ENCODE measurements around the gene CACNB2. TPM values are rescaled to one million over a fixed set of nuclear protein-coding genes. Genes with fewer than 3 reads are reported as not detected.

The CACNB2 gene
- polyA plus RNA-seq, 1 of the 3 experiments (the other 2 are of a cell fraction) = 0.74 TPM

GRCh38 chr10:18164093-18164492, 23.9 kb downstream of the CACNB2 start:
- ChIA-PET POLR2A (no interaction called here), CTCF (no interaction called here)
- Histone ChIP-seq H3K4me2 (0 out of 2 replicates have a peak overlapping the region, but pooled peaks have one; percentile 46), H4K20me1 (ENCODE audit: insufficient read depth) (no peaks in the 10 kb centered on the region), H3F3A (replicated peaks; ENCODE audit: insufficient read depth) (peaks cover 14% of the 10 kb centered on the region), H3K27me3 (ENCODE audit: insufficient read depth) (no peaks in the 10 kb centered on the region), H3K36me3 (replicated peaks in 1 of 2; ENCODE audit: control insufficient read depth in 1 of 2, insufficient read depth in 2 of 2, low read length in 1 of 2) (no peaks in the 10 kb centered on the region), H3K9me3 (no peaks in the 10 kb centered on the region), H3K4me3 (ENCODE audit: low read depth in 2 of 2, low read length in 1 of 2) (peak overlapping the region in 1 of 2 experiments; percentile 5; a peak in 1 of 4 replicates), H3K9me2 (no peaks in the 10 kb centered on the region), H2AFZ (ENCODE audit: low read depth) (0 out of 2 replicates have a peak overlapping the region, but pooled peaks have one; percentile 12), H3K4me1 (ENCODE audit: control insufficient read depth in 1 of 2, insufficient read depth in 2 of 2, low read depth in 1 of 2, low read length in 1 of 2) (peaks cover 5 to 23% of the 10 kb centered on the region in 2 experiments), H3K79me2 (ENCODE audit: insufficient read depth) (no peaks in the 10 kb centered on the region), H3K9ac (no peak overlapping the region), H3K27ac (ENCODE audit: low read depth in 2 of 2, low read length in 1 of 2) (peak overlapping the region; percentile 64 to 79)
- WGBS (ENCODE audit: low lambda C conversion rate) = 59% methylated on average over 4 of the region's 4 CpGs
- TF ChIP-seq TCF12 (IDR thresholded peaks at IDR 0.05) (no peak), RCOR1 (IDR thresholded peaks at IDR 0.05; ENCODE audit: low read length) (no peak), TEAD4 (IDR thresholded peaks at IDR 0.05; ENCODE audit: borderline replicate concordance, insufficient read depth) (no peak), USF1 (IDR thresholded peaks at IDR 0.05; ENCODE audit: borderline replicate concordance, low read depth) (no peak), TAF1 (IDR thresholded peaks at IDR 0.05; ENCODE audit: borderline replicate concordance, low read depth, low read length) (no peak), RAD21 (IDR thresholded peaks at IDR 0.05; ENCODE audit: low read length) (no peak), RXRA (IDR thresholded peaks at IDR 0.05; ENCODE audit: borderline replicate concordance, low read depth) (no peak), MXI1 (IDR thresholded peaks at IDR 0.05; ENCODE audit: low read depth, low read length) (no peak)
- TF ChIP-seq, protein P1, sequence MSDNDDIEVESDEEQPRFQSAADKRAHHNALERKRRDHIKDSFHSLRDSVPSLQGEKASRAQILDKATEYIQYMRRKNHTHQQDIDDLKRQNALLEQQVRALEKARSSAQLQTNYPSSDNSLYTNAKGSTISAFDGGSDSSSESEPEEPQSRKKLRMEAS (IDR thresholded peaks at IDR 0.05; ENCODE audit: low read depth) = no peak
- TF ChIP-seq, protein P2, sequence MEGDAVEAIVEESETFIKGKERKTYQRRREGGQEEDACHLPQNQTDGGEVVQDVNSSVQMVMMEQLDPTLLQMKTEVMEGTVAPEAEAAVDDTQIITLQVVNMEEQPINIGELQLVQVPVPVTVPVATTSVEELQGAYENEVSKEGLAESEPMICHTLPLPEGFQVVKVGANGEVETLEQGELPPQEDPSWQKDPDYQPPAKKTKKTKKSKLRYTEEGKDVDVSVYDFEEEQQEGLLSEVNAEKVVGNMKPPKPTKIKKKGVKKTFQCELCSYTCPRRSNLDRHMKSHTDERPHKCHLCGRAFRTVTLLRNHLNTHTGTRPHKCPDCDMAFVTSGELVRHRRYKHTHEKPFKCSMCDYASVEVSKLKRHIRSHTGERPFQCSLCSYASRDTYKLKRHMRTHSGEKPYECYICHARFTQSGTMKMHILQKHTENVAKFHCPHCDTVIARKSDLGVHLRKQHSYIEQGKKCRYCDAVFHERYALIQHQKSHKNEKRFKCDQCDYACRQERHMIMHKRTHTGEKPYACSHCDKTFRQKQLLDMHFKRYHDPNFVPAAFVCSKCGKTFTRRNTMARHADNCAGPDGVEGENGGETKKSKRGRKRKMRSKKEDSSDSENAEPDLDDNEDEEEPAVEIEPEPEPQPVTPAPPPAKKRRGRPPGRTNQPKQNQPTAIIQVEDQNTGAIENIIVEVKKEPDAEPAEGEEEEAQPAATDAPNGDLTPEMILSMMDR (IDR thresholded peaks at IDR 0.05) = no peak
- TF ChIP-seq, protein P3, sequence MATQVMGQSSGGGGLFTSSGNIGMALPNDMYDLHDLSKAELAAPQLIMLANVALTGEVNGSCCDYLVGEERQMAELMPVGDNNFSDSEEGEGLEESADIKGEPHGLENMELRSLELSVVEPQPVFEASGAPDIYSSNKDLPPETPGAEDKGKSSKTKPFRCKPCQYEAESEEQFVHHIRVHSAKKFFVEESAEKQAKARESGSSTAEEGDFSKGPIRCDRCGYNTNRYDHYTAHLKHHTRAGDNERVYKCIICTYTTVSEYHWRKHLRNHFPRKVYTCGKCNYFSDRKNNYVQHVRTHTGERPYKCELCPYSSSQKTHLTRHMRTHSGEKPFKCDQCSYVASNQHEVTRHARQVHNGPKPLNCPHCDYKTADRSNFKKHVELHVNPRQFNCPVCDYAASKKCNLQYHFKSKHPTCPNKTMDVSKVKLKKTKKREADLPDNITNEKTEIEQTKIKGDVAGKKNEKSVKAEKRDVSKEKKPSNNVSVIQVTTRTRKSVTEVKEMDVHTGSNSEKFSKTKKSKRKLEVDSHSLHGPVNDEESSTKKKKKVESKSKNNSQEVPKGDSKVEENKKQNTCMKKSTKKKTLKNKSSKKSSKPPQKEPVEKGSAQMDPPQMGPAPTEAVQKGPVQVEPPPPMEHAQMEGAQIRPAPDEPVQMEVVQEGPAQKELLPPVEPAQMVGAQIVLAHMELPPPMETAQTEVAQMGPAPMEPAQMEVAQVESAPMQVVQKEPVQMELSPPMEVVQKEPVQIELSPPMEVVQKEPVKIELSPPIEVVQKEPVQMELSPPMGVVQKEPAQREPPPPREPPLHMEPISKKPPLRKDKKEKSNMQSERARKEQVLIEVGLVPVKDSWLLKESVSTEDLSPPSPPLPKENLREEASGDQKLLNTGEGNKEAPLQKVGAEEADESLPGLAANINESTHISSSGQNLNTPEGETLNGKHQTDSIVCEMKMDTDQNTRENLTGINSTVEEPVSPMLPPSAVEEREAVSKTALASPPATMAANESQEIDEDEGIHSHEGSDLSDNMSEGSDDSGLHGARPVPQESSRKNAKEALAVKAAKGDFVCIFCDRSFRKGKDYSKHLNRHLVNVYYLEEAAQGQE (IDR thresholded peaks at IDR 0.05; ENCODE audit: low read depth, low read length) = no peak
- TF ChIP-seq, protein P4, sequence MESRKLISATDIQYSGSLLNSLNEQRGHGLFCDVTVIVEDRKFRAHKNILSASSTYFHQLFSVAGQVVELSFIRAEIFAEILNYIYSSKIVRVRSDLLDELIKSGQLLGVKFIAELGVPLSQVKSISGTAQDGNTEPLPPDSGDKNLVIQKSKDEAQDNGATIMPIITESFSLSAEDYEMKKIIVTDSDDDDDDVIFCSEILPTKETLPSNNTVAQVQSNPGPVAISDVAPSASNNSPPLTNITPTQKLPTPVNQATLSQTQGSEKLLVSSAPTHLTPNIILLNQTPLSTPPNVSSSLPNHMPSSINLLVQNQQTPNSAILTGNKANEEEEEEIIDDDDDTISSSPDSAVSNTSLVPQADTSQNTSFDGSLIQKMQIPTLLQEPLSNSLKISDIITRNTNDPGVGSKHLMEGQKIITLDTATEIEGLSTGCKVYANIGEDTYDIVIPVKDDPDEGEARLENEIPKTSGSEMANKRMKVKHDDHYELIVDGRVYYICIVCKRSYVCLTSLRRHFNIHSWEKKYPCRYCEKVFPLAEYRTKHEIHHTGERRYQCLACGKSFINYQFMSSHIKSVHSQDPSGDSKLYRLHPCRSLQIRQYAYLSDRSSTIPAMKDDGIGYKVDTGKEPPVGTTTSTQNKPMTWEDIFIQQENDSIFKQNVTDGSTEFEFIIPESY (IDR thresholded peaks at IDR 0.05; ENCODE audit: borderline replicate concordance, low read depth) = no peak
- DNase-seq = no peak
